OCI-LY7 (cell line): ENCODE measurements around the gene LLGL1. TPM values are rescaled to one million over a fixed set of nuclear protein-coding genes. Genes with fewer than 3 reads are reported as not detected.
A peak's percentile ranks its signal among the peaks of the same experiment; 100 is the strongest.

Experiments
- BruUV-seq: library from RNA; stranded (reverse); fragments of 400-500 nt; replicated peaks from 2 replicates; lab custom pipeline; 2021; lab: Mats Ljungman, UMichigan
- CTCF ChIA-PET: fragments of 300-600 bp; sonication (Branson Sonifier 250); formaldehyde crosslinking; loops from one replicate; lab custom pipeline; 2022; ENCODE audit warnings: antibody characterized with exemption; ENCODE audit not compliant: unreplicated experiment; lab: Charles Lee
- POLR2A ChIA-PET: fragments of 300-600 bp; sonication (Branson Sonifier 250); formaldehyde crosslinking; loops from one replicate; lab custom pipeline; 2022; ENCODE audit warnings: antibody characterized with exemption; lab: Charles Lee
- DNase-seq: peaks from one replicate; pipeline ENCODE4 v3.0.0-alpha.2; 2015; ENCODE audit warnings: low spot score
- H2AFZ ChIP-seq: fragments of 200-600 bp; sonication (generic), shearing (Covaris generic); 2 replicates; pipeline ENCODE4 v1.6.1; 2014; ENCODE audit warnings: mild to moderate bottlenecking, antibody characterized with exemption, low read length, moderate library complexity
- H3K27ac ChIP-seq: fragments of 200-600 bp; sonication (generic); 2 replicates; pipeline ENCODE4 v1.5.1; 2014; ENCODE audit warnings: mixed run types, low read depth, mild to moderate bottlenecking, moderate library complexity, low read length, inconsistent platforms; ENCODE audit not compliant: poor library complexity, severe bottlenecking
- H3K36me3 ChIP-seq: fragments of 200-600 bp; sonication (generic); 2 replicates; pipeline ENCODE4 v1.6.1; 2014; ENCODE audit warnings: mild to moderate bottlenecking, antibody characterized with exemption, low read length, moderate library complexity, mixed read lengths; ENCODE audit not compliant: insufficient read depth
- H3K4me1 ChIP-seq: fragments of 200-600 bp; sonication (generic); 2 replicates; pipeline ENCODE4 v1.5.1; 2014; ENCODE audit warnings: mild to moderate bottlenecking, low read length; ENCODE audit not compliant: insufficient read depth, poor library complexity, severe bottlenecking
- H3K4me2 ChIP-seq: fragments of 200-600 bp; sonication (generic); 2 replicates; pipeline ENCODE4 v1.6.1; 2014; ENCODE audit warnings: mild to moderate bottlenecking, low read length
- H3K4me3 ChIP-seq: fragments of 200-600 bp; sonication (generic); 2 replicates; pipeline ENCODE4 v1.5.1; 2014; ENCODE audit warnings: mild to moderate bottlenecking, low read depth, low read length; ENCODE audit not compliant: poor library complexity, severe bottlenecking
- H3K79me2 ChIP-seq: fragments of 200-600 bp; sonication (generic); 2 replicates; pipeline ENCODE4 v1.6.1; 2016; ENCODE audit warnings: low read depth, mild to moderate bottlenecking, low read length, moderate library complexity, mixed read lengths; ENCODE audit not compliant: insufficient read depth
- H3K9me2 ChIP-seq: fragments of 200-600 bp; sonication (generic); 2 replicates; pipeline ENCODE4 v1.6.1; 2016; ENCODE audit warnings: mild to moderate bottlenecking, low read length, mixed read lengths; ENCODE audit not compliant: insufficient read depth
- H3K9me3 ChIP-seq: fragments of 200-600 bp; sonication (generic); 2 replicates; pipeline ENCODE4 v1.6.1; 2014; ENCODE audit warnings: mild to moderate bottlenecking, mixed run types, low read length, mixed read lengths
- H4K20me1 ChIP-seq: fragments of 200-600 bp; sonication (generic); 2 replicates; pipeline ENCODE4 v1.6.1; 2014; ENCODE audit warnings: mild to moderate bottlenecking, antibody characterized with exemption, low read length, moderate library complexity, mixed read lengths; ENCODE audit not compliant: insufficient read depth
- EZH2phosphoT487 ChIP-seq: fragments of 200-600 bp; sonication (generic); IDR thresholded peaks from 2 replicates; pipeline ENCODE4 v1.6.1; 2018; ENCODE audit warnings: low read depth, borderline replicate concordance, mild to moderate bottlenecking, mixed run types, antibody characterized with exemption, low read length, moderate library complexity, mixed read lengths
- intact Hi-C: fragments of 100-400 bp; cut with micrococcal nuclease; formaldehyde crosslinking; loops from one replicate; pipeline ENCODE4 v1.10.0; 2022; ENCODE audit not compliant: unreplicated experiment
- total RNA-seq, 2 experiments: library from RNA; depleted of rRNA in 1 of 2; stranded (reverse); fragments of >200 nt in 1 of 2; shearing (Covaris generic) in 1 of 2; gene quantifications; 2 replicates each; pipeline ENCODE4 v1.2.3, GENCODE V29; 2014 to 2022
- TF ChIP-seq, protein P1 (sequence below): fragments of 200-600 bp; sonication (generic); conservative IDR thresholded peaks from 2 replicates; pipeline ENCODE4 v1.5.1; 2014; ENCODE audit warnings: mild to moderate bottlenecking, antibody characterized with exemption, low read length, moderate library complexity, mixed read lengths

LLGL1 gene
- total RNA-seq, 2 experiments from 2014 or later = 14.1 to 19.9 TPM

- intact Hi-C loops = loop anchor here (5.0 kb wide), 1 partner anchor 107 kb away; the partner anchor contains the start of gene SHMT1
- Histone ChIP-seq H3K27ac (no peak overlapping the region), H2AFZ (no peak overlapping the region), H3K36me3 (peaks cover 60% of the 10 kb centered on the region), H3K4me2 (no peak overlapping the region), H3K79me2 (peaks cover 15% of the 10 kb centered on the region; the same call in 1 of the 2 replicates), H3K9me3 (no peaks in the 10 kb centered on the region), H3K9me2 (no peaks in the 10 kb centered on the region), H4K20me1 (no peaks in the 10 kb centered on the region), H3K4me3 (no peak overlapping the region), H3K4me1 (peaks cover 22% of the 10 kb centered on the region)
- CTCF ChIA-PET = no interaction called here
- TF ChIP-seq, protein P1, sequence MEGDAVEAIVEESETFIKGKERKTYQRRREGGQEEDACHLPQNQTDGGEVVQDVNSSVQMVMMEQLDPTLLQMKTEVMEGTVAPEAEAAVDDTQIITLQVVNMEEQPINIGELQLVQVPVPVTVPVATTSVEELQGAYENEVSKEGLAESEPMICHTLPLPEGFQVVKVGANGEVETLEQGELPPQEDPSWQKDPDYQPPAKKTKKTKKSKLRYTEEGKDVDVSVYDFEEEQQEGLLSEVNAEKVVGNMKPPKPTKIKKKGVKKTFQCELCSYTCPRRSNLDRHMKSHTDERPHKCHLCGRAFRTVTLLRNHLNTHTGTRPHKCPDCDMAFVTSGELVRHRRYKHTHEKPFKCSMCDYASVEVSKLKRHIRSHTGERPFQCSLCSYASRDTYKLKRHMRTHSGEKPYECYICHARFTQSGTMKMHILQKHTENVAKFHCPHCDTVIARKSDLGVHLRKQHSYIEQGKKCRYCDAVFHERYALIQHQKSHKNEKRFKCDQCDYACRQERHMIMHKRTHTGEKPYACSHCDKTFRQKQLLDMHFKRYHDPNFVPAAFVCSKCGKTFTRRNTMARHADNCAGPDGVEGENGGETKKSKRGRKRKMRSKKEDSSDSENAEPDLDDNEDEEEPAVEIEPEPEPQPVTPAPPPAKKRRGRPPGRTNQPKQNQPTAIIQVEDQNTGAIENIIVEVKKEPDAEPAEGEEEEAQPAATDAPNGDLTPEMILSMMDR = no peak
- TF ChIP-seq EZH2phosphoT487 = no peak
- DNase-seq = no peak
- POLR2A ChIA-PET = no interaction called here
- no TSS peak for BruUV-seq
These were observed 29.6 kb downstream of the LLGL1 start for GRCh38 chr17:18254888-18255649.

GRCh38 chr17:18256351-18256750 is 30.9 kb downstream of the LLGL1 start:
- BruUV-seq = no TSS peak
- Histone ChIP-seq H3K4me2 (no peak overlapping the region), H3K9me3 (no peaks in the 10 kb centered on the region), H3K36me3 (peaks cover 47% of the 10 kb centered on the region), H3K4me1 (peaks cover 28% of the 10 kb centered on the region), H3K4me3 (no peak overlapping the region), H3K27ac (no peak overlapping the region), H3K79me2 (peaks cover 15% of the 10 kb centered on the region; the same call in 1 of the 2 replicates), H2AFZ (no peak overlapping the region), H4K20me1 (no peaks in the 10 kb centered on the region), H3K9me2 (no peaks in the 10 kb centered on the region)
- intact Hi-C loops = loop anchor here (5.0 kb wide), 1 partner anchor 106 kb away; the partner anchor contains the start of gene SHMT1
- ChIA-PET CTCF (no interaction called here), POLR2A (no interaction called here)
- no peak for DNase-seq
- no peak for TF ChIP-seq EZH2phosphoT487
- TF ChIP-seq, protein P1 = no peak

- POLR2A ChIA-PET = interaction anchor here (0.6 kb wide), 1 partner anchor 80 kb away, joined by 4 read pairs; no protein-coding TSS in a partner anchor
- BruUV-seq = no TSS peak
- no peak for TF ChIP-seq EZH2phosphoT487
- TF ChIP-seq, protein P1 = no peak
- peak overlapping the region; percentile 64 for H3K4me2 ChIP-seq
- H2AFZ ChIP-seq = no peak overlapping the region
- intact Hi-C loops = loop anchor here (5.0 kb wide), 1 partner anchor 106 kb away; the partner anchor contains the start of gene SHMT1
- H3K27ac ChIP-seq = no peak overlapping the region
- peaks cover 32% of the 10 kb centered on the region for H3K4me1 ChIP-seq
- H4K20me1 ChIP-seq = no peaks in the 10 kb centered on the region
- peaks cover 43% of the 10 kb centered on the region for H3K36me3 ChIP-seq
- DNase-seq = no peak
- no peaks in the 10 kb centered on the region for H3K9me2 ChIP-seq
- H3K79me2 ChIP-seq = peaks cover 15% of the 10 kb centered on the region; the same call in 1 of the 2 replicates
- CTCF ChIA-PET = no interaction called here
- no peaks in the 10 kb centered on the region for H3K9me3 ChIP-seq
- H3K4me3 ChIP-seq = peak overlapping the region; percentile 89
These were observed 31.3 kb downstream of the LLGL1 start for GRCh38 chr17:18256776-18257175.
